Measurements from ENCODE around the gene SEPTIN2. TPM values are rescaled to one million over a fixed set of nuclear protein-coding genes. Genes with fewer than 3 reads are reported as not detected.
"Not testable (repeated sequence)": the region's sequence is repeated elsewhere in the genome, so short reads cannot be mapped to it uniquely, and the experiment has no call there.

SEPTIN2 gene
- polyA plus RNA-seq, 4 donors: 538 to 630 (median 566) TPM

- DNase-seq (ENCODE audit: low read depth in 4 of 4, low spot score in 2 of 4): no peak
Measured at GRCh38 chr2:241375300-241375699, 59.6 kb downstream of the SEPTIN2 start.

- DNase-seq (ENCODE audit: low read depth in 4 of 4, low spot score in 2 of 4): no peak
Measured at GRCh38 chr2:241376808-241377207, 61.1 kb downstream of the SEPTIN2 start.

- no peak for DNase-seq (ENCODE audit: low read depth in 4 of 4, low spot score in 2 of 4)
Measured at GRCh38 chr2:241378816-241379215, 63.1 kb downstream of the SEPTIN2 start.

- peak in 1 of 4 donors; percentile 31 for DNase-seq (ENCODE audit: low read depth in 4 of 4, low spot score in 2 of 4)
Measured at GRCh38 chr2:241379481-241380480, 64.1 kb downstream of the SEPTIN2 start.

GRCh38 chr2:241381872-241382271 is 66.1 kb downstream of the SEPTIN2 start:
- DNase-seq (ENCODE audit: low read depth in 4 of 4, low spot score in 2 of 4): no peak

GRCh38 chr2:241385450-241385849 is 69.7 kb downstream of the SEPTIN2 start:
- not testable (repeated sequence) for DNase-seq (ENCODE audit: low read depth in 4 of 4, low spot score in 2 of 4)

- DNase-seq (ENCODE audit: low read depth in 4 of 4, low spot score in 2 of 4): no peak
Measured at GRCh38 chr2:241386519-241386918, 70.8 kb downstream of the SEPTIN2 start.

- no peak for DNase-seq (ENCODE audit: low read depth in 4 of 4, low spot score in 2 of 4)
Measured at GRCh38 chr2:241389697-241390096, 74.0 kb downstream of the SEPTIN2 start.

GRCh38 chr2:241390301-241391206 is 74.8 kb downstream of the SEPTIN2 start:
- no peak for DNase-seq (ENCODE audit: low read depth in 4 of 4, low spot score in 2 of 4)

- DNase-seq (ENCODE audit: low read depth in 4 of 4, low spot score in 2 of 4): no peak
Measured at GRCh38 chr2:241391892-241392665, 76.4 kb downstream of the SEPTIN2 start.

- DNase-seq (ENCODE audit: low read depth in 4 of 4, low spot score in 2 of 4): not testable (repeated sequence)
Measured at GRCh38 chr2:241392753-241393152, 77.0 kb downstream of the SEPTIN2 start.

GRCh38 chr2:241393524-241394196 is 77.9 kb downstream of the SEPTIN2 start:
- no peak for DNase-seq (ENCODE audit: low read depth in 4 of 4, low spot score in 2 of 4)

GRCh38 chr2:241396809-241397208 is 81.1 kb downstream of the SEPTIN2 start:
- DNase-seq (ENCODE audit: low read depth in 4 of 4, low spot score in 2 of 4): not testable (repeated sequence)

GRCh38 chr2:241399941-241400922 is 84.5 kb downstream of the SEPTIN2 start:
- DNase-seq (ENCODE audit: low read depth in 4 of 4, low spot score in 2 of 4): no peak
